Measurements from ENCODE around the gene SERPINA5.

SERPINA5 gene, protein sequence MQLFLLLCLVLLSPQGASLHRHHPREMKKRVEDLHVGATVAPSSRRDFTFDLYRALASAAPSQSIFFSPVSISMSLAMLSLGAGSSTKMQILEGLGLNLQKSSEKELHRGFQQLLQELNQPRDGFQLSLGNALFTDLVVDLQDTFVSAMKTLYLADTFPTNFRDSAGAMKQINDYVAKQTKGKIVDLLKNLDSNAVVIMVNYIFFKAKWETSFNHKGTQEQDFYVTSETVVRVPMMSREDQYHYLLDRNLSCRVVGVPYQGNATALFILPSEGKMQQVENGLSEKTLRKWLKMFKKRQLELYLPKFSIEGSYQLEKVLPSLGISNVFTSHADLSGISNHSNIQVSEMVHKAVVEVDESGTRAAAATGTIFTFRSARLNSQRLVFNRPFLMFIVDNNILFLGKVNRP

DNA sequence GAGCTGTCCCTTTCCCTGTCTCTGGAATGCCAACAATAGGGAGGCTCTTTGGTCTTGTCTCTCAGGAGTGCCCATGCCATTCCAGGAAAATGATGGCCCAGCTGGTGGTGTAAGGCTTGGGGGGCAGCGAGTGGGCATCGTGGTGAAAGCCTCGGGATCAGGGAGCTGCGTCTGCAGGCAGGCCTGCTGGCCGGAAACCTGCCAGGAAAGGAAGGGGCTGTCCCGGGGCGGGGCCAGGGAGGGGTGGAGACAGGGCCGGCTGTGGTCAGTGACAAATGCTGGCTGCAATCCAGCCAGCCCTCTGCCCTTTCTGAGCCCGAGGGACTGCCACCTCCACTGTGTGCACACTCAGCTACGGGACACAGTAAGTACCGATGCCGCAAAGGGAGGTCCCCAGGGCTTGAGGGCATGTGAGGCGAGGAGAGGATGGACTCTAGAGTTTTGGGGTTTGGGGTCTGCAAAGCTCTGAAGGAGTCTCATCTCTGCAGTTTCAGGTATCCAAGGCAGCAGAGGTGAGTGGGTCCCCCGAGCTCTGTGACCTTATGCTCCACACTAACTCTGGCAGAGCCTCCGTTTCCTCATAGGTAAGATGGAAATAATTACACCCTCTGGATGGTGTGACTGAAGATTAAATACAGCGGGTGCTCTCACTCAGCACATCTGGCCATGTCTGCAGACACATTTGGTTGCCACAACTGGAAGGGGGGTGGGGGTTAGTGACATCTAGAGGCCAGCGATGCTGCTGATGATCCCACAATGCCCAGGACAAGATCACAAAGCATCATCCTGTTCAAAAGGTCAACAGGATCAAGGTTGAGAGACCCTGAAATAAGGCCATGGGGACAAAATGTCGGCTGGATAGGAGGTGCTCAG is at the start of gene SERPINA5:
SERPINA5 (plus strand) TSS at position 300 of the 873 bp plus-strand sequence. CDS start 5,937 bp downstream, outside the sequence.
- peak; percentile 58 for DNase-seq (ENCODE audit: low spot score)

DNA sequence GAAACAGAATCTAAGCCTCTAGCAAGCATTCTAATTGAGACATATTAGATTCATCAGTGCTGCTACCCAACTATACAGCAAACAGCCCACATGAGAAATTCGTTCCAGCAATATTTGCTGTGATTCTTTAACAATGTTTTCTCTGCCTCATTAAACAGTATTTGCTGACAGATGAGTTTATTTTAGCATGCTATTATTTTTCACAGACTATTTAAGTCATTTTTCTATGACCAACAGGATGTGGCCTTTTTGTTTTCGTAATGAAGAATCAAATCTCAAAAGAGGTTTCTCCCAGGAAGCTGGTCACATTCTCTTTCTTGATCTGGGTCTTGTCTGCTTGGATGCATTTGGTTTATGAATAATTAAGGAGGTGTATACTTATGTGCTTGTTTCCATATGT is 48.8 kb upstream of the SERPINA5 start:
- DNase-seq (ENCODE audit: low spot score) = no peak

DNA sequence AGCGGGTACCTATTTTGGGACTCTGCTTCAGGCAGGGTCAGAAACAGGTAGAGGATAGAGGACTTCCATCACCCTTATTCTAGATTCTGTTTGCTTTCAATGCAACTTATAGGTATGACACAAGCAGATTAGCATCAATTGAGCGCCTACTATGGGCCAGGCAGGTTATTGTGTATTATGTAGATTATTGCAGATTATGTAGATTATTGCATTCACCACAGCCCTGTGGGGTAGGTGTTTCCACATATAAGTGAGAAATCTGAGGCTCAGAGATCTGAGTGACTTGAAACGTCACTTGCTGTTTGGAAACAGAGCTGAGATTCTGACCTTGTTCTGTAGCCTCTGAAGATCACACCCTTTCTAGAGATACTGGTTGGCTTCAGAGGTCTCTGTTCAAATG is 45.7 kb upstream of the SERPINA5 start:
- DNase-seq (ENCODE audit: low spot score) = no peak

DNA sequence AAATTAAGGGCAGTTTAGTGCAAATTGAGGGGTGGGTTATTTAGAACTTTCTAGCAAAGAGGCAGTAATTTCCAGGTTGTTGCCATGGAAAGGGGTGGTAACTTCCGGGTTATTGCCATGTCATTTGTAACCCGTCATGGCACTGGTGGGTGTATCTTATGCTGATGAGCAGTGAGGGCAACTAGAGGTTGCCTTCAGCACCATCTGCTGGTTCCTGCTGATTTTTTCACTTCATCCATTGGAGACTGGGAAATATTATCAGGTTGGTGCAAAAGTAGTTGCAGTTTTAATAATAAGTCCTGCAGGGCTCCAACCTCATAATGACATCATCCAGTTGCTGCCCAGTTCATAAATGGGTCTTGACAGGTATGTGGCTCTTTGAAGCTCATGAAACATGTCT is 44.4 kb upstream of the SERPINA5 start:
- DNase-seq (ENCODE audit: low spot score) = no peak

DNA sequence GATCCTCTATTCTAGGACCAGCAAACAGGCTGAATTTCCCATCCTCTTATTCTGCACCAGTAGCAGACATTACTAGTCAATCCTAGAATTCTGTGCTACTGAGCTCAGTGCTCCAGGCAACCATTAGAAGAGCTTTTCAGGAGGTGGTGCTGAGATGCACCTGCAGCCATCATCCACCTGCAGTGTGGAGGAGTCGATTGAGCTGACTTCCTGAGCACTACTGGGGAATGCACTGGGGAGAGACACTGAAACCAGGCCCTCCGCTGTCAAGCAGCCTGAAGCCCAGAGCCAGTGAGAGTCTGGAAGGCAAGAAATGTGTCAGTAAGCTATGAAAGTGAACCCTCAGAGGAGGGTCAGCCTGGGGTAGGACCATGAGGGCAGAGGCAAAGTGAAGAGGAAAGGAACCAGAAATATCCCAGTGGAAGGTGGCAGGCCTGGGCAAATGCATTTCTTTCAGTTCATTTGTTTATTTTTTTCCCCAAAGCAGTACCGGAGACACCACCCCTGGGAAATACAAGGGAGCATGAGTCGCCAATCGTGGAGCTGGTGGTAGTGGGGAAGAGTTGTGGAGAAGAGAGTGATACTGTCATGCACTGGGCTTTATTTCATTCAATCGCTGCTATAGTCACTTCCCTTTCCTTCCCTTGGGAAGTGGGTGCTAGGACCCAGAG is 43.0 kb upstream of the SERPINA5 start:
- no peak for DNase-seq (ENCODE audit: low spot score)

DNA sequence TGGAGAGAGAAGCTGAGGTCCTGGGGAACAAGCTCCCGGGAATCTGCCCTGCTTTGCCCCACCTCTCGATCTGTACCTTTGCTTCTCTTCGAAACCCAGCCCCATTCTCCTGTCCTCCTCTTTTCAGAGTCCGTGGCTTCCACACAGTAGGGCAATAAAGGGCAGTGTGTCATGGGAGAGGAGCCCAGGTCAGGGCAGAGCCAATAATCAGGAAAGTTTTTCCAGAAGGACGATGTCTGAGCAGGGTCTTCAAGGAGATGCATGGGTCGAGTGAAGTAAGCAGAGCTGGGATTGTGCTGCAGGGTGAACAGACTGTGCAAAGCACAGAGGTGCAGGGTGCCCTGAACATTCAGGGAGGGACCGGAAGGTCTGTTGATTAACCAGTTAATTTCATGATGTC is 42.0 kb upstream of the SERPINA5 start:
- no peak for DNase-seq (ENCODE audit: low spot score)

DNA sequence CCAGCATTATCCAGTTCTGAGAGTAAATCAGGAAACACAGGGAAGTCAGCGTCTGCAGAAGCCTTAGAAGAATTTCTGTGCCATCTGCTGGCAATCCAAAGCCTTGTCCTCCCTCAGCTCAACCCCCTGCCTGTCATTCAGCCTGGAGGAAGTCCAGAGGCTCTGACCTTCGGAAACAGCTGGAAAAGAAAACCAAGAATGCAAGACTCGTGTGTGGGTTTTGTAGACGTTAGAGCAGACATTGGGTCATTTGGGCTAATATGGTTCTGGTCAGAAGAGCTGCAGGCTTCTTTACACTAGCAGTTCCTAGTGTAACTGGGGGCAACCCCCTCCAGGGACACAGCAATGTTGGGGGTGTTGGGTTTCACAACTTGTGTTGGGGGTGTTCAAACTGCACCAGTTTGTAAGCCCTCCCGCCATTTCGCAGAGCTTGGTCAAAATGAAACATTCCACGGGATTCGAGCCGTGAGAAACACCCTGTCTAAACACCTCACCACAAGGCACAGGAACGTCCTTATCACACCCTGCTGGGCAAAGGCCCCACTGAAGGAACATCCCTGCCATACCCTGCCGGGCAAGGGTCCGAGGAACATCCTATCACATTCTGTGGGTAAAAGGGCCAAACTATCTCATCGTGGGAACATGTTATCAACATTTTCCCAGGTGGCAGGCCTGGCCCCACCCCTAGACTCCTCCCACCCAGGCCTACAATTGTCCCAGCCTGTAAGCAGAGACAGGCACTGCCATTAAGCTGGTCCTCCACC is 41.0 kb upstream of the SERPINA5 start:
- DNase-seq (ENCODE audit: low spot score) = peak; percentile 25

DNA sequence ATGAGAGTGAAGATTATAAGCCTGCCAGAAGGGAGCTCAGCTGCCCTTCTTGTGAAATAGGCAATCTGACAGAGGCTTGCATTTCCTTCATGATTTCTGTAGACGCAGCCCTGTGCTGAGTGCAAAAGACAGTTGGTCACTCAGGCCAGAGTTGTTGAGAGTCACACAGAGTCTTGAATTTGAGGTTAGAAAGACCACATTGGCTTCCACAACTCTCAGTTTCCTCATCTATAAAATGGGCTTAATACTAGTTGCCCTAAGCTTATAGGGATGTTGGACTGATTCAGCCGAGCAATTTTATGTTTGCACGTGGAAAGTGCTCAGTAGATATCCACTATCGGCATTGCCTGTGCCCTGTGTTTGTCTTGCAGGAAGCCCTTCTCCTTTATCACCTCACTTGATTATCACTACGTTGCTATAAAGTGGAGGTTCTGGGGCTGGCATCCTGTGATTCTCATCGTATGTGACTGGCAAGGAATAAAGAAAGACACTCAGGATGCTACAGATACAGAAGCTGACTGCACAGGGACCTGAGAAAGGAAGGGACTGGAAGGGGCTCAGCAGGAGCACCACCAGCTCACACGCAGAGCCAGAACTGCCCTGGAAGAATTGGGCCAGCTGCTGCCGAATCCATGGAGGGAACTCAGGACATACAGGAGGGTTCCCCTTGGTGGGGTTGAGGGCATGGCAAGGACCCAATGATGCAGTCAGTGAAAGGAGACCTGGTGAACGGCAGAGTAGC is 39.8 kb upstream of the SERPINA5 start:
- no peak for DNase-seq (ENCODE audit: low spot score)

DNA sequence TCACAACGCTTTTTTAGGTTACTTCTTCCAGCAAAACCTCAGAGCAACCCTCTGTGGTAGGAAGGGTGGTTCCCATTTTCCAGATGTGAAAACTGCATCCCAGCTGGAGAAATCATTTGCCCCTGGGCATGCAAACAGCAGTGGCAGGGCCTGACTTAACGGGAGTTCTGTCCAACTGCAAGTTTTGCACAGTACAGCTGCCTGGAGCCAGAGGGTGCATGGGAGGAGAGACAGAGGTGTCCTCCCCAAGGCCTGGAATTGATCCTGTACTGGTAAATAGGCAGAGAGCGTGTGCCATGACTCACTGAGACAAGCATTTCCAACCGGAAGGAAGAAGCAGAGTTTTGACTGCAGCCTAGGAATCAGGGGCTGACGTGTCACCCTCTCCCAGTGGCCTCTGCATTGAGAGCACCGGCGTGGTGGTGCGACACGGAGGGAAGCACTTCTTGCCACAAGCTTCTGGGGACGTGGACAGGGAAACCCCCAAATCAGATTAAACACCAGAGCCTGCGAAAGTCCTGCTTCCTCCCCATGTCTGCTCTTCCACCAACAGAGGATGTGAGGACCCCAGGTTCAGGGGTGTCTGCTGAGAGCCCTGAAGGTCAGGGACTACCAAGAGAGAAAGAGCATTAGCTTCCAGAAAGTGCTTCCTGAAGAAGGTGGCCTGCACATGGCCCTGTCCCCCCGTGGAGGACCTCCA is 39.0 kb upstream of the SERPINA5 start:
- peak; percentile 53 for DNase-seq (ENCODE audit: low spot score)

DNA sequence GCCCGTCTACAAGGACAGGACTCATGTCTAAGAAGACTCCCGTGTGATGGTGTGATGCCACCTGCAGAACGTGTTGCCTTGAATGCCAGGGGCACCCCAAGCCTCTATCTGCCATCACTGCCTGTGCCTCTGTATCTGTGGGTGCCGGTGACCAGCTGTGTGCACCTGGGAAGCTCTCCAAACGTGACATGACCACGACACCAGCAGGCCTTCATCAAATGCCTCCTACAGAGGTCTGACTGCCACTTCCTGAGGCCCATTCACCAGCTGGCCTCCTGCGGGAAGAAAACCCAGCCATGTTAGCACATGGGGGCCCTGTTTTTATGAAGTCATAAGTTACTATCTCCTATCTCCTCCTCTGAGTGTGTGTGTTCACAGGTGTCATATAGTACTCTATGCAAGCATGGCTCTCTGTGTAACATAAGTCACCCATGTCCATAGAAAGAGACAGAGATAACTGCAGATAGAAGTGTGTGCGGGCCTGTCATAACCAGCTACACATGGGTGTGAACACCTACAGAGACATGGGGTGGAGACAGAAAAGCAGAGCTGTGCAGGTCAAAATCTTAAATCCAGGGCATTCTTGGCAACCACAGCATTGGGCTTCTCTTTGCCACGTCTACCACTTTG is 38.3 kb upstream of the SERPINA5 start:
- no peak for DNase-seq (ENCODE audit: low spot score)

DNA sequence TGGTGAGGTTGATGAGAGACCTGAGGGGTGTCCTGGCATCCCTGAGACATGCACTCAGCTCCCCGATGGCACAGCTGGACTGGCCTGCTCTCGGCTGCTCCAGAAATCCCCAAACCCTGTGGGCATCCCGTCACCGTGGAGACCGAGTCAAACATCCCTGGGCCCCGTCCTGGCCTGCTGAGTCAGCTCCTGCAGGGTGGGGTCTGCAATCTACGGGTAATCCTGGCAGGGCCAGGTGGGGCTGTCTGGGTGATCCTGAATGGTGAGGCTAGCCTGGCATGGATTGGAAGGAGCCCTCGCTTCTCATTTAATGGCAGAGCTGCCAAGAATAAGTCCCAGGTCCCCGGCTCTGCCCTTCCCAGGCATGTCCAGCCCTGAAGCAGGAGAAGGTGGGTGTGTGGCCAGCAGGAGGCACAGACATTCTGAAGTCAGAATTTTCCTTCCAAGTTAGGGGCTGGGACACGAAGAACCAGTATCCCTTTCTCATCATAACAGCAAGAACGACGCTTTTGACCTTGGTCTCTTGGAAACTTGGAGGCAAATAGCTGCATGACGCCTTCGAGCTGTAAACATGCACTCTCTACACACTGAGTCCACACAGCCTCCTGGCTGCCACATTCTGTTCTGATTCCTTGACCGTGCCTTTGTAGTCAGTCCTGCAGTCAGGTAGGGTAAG is 37.6 kb upstream of the SERPINA5 start:
- DNase-seq (ENCODE audit: low spot score) = no peak

DNA sequence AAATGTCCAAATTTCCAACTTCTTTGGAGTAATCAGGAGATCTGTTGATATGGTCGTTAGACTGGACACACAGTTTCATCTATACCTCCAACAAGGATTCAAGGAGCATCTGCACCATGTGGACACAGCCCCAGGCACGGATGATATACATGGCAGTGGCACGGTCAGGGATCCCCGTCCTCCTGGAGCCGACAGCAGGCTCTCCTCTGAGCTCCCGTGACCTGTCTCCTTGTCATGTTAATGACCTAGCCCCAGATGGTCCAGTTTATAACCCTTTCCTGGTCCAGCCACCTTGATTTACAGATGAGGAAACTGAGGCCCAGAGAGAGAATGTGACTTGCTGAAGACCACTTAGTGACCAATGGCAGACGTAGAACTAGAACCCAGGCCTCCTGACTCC is 36.5 kb upstream of the SERPINA5 start:
- DNase-seq (ENCODE audit: low spot score) = no peak

DNA sequence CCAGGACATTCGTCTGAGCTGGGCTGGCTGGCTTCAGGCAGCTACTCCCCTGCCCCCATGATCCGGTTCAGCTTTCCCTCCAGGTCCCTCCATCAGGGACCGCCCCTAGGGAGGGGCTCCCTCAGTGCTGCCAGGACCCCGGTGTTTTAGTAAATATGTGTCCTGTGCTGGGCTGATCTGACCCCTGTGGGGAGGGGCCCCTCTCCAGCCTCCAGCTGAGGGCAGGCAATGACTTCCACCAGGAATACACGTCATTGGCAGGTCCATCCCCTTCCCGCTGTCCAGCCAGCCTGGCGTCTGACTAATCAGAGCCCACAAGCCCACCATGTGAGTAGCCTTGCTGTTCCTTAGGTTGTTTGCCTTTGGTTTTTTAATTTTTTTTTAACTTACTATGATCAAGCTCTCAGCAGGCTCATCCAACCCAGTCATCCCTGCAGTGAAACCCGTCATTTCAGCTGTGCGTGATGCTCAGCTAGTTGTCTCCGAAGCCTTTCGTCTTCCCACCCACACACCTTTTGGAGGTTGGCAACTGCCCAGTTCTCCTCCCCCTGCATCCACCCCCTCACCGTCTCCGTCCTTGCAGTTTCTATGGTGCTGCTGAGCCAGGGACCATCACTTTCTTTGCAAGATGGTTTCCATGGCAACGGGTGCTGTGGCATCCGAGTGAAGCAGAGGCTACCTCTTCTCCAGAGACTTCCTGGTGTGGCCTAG is 35.9 kb upstream of the SERPINA5 start:
- no peak for DNase-seq (ENCODE audit: low spot score)

DNA sequence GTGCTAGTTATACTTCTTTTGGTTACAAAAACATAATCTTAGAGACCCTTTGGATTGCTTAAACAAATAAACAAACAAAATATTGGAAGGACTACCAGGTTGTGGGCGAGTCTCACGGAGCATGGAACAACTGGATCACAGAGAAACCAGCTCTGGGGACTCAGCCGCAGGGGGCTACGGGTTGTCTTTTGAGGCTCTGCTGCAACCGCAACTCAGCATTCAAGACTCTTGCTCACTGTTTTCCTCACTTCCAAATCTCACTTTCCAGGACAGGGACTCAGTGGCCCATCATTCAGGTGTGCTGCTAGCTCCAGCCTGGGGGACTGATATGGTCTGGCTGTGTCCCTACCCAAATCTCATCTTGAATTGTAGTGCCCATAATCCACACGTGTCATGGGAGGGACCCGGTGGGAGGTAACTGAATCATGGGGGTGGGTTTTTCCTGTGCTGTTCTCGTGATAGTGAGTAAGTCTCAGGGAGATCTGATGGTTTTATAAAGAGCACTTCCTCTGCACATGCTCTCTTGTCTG is 34.0 kb upstream of the SERPINA5 start:
- no peak for DNase-seq (ENCODE audit: low spot score)

DNA sequence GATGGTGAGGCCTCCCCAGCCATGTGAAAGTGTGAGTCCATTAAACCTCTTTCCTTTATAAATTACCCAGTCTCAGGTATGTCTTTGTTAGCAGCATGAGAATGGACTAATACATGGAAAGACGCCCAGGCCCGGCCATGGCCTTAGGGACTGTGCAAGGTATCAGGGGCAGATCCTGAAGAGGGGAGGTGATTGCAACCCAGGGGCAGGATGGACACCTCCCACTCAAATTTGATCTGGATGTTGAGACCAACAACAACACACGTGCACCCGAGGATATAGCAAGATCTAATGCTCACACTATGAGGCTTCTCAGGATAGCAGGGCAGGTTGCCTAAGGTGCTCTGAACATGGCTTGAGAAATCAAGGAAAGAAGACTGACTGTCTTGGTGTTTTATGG is 33.5 kb upstream of the SERPINA5 start:
- DNase-seq (ENCODE audit: low spot score) = no peak

DNA sequence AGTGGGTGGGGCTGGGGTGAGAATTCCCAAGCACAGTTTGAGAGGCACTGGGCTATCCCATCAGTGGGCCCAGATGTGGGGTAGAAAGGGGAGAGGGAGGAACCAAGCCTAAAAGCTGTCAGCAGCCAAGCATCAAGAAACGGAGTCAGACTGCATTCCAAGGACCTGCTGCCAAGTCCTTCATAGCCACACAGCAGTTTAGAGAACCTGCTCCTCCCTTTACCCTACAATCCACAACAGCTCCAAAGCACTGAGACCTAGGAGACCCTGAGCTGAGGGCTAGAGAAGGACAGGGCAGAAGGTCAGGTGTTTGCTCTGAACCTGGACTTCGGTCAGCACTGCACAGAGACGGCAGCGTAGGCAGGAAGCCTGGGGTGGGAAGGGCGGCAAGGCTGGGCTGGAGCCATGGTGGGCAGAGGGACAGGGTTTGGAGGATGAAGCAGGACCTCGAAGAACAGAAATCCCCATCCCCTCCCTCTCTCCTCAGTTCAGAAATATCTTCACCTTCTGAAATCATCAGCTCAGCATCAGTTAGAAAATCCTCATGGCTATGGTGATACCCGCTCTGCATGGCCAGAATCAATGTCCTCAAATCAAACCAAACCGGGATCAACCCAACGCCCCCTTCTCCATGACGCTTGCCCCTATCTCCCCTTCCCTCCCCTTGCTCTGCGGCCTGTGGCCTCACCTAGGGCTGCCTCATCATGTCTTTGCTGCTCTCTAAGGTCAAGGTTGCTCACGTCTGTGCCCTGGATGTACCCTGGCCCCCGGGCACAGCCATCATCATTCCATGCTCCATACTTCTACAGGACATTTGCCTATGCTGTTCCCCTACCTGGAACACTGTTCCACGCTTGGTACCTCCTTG is 32.9 kb upstream of the SERPINA5 start:
- no peak for DNase-seq (ENCODE audit: low spot score)
